Liver (tissue), 9 donors: Measurements from ENCODE around the gene HPN. TPM values are rescaled to one million over a fixed set of nuclear protein-coding genes. Genes with fewer than 3 reads are reported as not detected.
A peak's percentile ranks its signal among the peaks of the same experiment; 100 is the strongest.

Source experiments
- DNase-seq: peaks from one replicate; pipeline ENCODE4 v3.0.0-alpha.2; 2017; ENCODE audit warnings: low spot score
- H3K27ac ChIP-seq, 2 donors: one replicate each; pipeline ENCODE4 v1.7.0; 2013; ENCODE audit warnings: inconsistent platforms in 2 of 2, low read length in 2 of 2, control low read depth in 1 of 2, low read depth in 1 of 2, mild to moderate bottlenecking in 1 of 2
- H3K27me3 ChIP-seq, 4 donors: one replicate each; pipeline versions ENCODE4 v1.6.1 to v1.7.0; 2013; ENCODE audit warnings: low read length in 3 of 4, inconsistent platforms in 1 of 4, mild to moderate bottlenecking in 1 of 4, moderate library complexity in 1 of 4; ENCODE audit not compliant: control insufficient read depth in 4 of 4, insufficient read depth in 4 of 4
- H3K36me3 ChIP-seq, 4 donors: one replicate each; pipeline versions ENCODE4 v1.6.1 to v1.7.0; 2013; ENCODE audit warnings: low read length in 3 of 4, mild to moderate bottlenecking in 3 of 4, low read depth in 1 of 4, moderate library complexity in 1 of 4; ENCODE audit not compliant: control insufficient read depth in 4 of 4, insufficient read depth in 3 of 4
- H3K4me1 ChIP-seq, 4 donors: one replicate each; pipeline versions ENCODE4 v1.6.1 to v1.7.0; 2013; ENCODE audit warnings: low read length in 3 of 4, mild to moderate bottlenecking in 3 of 4, moderate library complexity in 1 of 4; ENCODE audit not compliant: control insufficient read depth in 4 of 4, insufficient read depth in 4 of 4
- H3K4me3 ChIP-seq, 3 donors: one replicate each; pipeline versions ENCODE4 v1.6.1 to v1.7.0; 2013; ENCODE audit warnings: low read length in 3 of 3, control low read depth in 1 of 3, low read depth in 1 of 3, mild to moderate bottlenecking in 1 of 3
- H3K9ac ChIP-seq, 2 donors: one replicate each; pipeline ENCODE4 v1.7.0; 2013; ENCODE audit warnings: low read length in 2 of 2, mild to moderate bottlenecking in 2 of 2, moderate library complexity in 2 of 2, control low read depth in 1 of 2, low read depth in 1 of 2
- H3K9me3 ChIP-seq, 4 donors: one replicate each; pipeline versions ENCODE4 v1.6.1 to v1.7.0; 2013; ENCODE audit warnings: low read length in 3 of 4; ENCODE audit not compliant: control insufficient read depth in 4 of 4
- GABPA ChIP-seq, 2 donors: IDR thresholded peaks in 1 of 2; conservative IDR thresholded peaks in 1 of 2; 2 replicates each; pipeline ENCODE4 v1.6.1; 2016; ENCODE audit warnings: antibody characterized with exemption in 2 of 2, mild to moderate bottlenecking in 1 of 2, moderate library complexity in 1 of 2
- JUND ChIP-seq, 2 donors: IDR thresholded peaks; 2 replicates each; pipeline ENCODE4 v1.6.1; 2016; ENCODE audit warnings: antibody characterized with exemption in 2 of 2
- NR2F2 ChIP-seq: IDR thresholded peaks from 2 replicates; pipeline ENCODE4 v1.6.1; 2016; ENCODE audit warnings: antibody characterized with exemption
- RAD21 ChIP-seq, 2 donors: IDR thresholded peaks; 2 replicates each; pipeline ENCODE4 v1.6.1; 2016; ENCODE audit warnings: antibody characterized with exemption in 2 of 2, mild to moderate bottlenecking in 2 of 2
- RXRA ChIP-seq, 2 donors: IDR thresholded peaks; 2 replicates each; pipeline ENCODE4 v1.6.1; 2017 to 2018; ENCODE audit warnings: antibody characterized with exemption in 2 of 2, mild to moderate bottlenecking in 1 of 2
- SP1 ChIP-seq: IDR thresholded peaks from 2 replicates; pipeline ENCODE4 v1.6.1; 2018; ENCODE audit warnings: antibody characterized with exemption, mild to moderate bottlenecking
- YY1 ChIP-seq: IDR thresholded peaks from 2 replicates; pipeline ENCODE4 v1.6.1; 2016; ENCODE audit warnings: antibody characterized with exemption, mild to moderate bottlenecking
- WGBS: extraction: QIAGEN DNeasy Blood & Tissue Kit; methylation state at CpG from one replicate; pipeline ENCODE4 v1.1.7; 2013; 5-methylcytosine and 5-hydroxymethylcytosine counted together
- polyA plus RNA-seq, 2 donors: library from polyadenylated mRNA; stranded (reverse) in 1 of 2; unstranded in 1 of 2; fragments of 200-250 nt in 1 of 2; fragments of >200 nt in 1 of 2; fragmentation: Nextera tagmentation in 1 of 2; extraction: Ambion mirVana in 1 of 2; gene quantifications; one replicate each; pipeline versions ENCODE4 v1.2.1 to v1.2.3, GENCODE V29; 2013 to 2015
- total RNA-seq, 2 donors: library from RNA; depleted of rRNA; stranded (reverse); fragments of >200 nt; gene quantifications; one replicate each; pipeline ENCODE4 v1.2.3, GENCODE V29; 2014
- TF ChIP-seq, protein P1 (sequence below): IDR thresholded peaks from 2 replicates; pipeline ENCODE4 v1.6.1; 2016; ENCODE audit warnings: antibody characterized with exemption, mild to moderate bottlenecking
- donor health status: healthy.
- donor health status: healthy.
- donor health status: healthy.
- donor health status: healthy.
- donor health status: healthy.

Gene HPN
- total and polyA plus RNA-seq, 4 donors: 130 to 535 (median 335) TPM

DNA sequence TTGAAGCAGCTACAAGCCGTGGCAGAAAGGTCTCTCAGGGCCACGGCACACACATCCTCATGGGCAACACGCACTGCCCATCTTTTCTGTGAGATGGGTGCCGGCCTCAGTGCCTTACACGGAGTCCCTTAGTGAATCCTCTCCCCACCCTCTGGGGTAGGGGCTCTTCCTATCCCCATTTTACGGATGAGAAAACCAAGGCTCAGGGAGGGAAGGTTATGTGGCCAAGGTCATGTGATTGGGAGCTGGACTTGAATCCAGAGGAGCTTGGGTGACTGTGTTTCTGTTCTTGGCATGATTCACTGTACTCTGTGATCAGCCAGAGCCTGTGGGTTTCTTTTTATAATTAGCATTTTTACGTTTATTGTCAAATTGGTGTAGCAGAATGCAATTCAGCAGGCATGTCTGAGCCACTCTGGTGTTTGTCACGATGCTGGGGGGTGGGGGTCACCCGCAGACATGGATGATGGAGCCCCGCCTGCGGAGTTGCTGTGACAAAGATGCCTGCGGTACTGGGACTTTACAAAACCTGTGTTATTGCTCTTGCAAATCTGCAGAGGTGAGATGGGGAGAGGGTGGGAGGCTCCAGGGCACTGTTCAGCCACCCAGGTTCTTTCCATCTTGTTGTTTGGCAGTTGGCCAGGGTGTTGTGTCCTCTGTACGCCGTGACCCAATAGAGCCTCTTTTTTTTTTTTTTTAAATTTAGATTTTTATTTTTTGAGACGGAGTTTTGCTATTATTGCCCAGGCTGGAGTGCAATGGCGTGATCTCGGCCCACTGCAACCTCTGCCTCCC is 6.7 kb upstream of the HPN start:
- H3K9ac ChIP-seq: no peak overlapping the region
- H3K27me3 ChIP-seq: no peaks in the 10 kb centered on the region
- no peak overlapping the region for H3K27ac ChIP-seq
- WGBS: 80% methylated on average over 17 of the region's 17 CpGs
- no peaks in the 10 kb centered on the region for H3K9me3 ChIP-seq
- peaks cover 6 to 32% (median 14%) of the 10 kb centered on the region in 4 donors for H3K4me1 ChIP-seq
- peak in 1 of 2 donors; percentile 4 for TF ChIP-seq RXRA (IDR thresholded peaks at IDR 0.05)
- no peak for TF ChIP-seq SP1
- no peak overlapping the region for H3K4me3 ChIP-seq
- H3K36me3 ChIP-seq: no peaks in the 10 kb centered on the region
- DNase-seq: no peak

- TF ChIP-seq JUND (IDR thresholded peaks at IDR 0.05) (no peak), GABPA (IDR thresholded peaks at IDR 0.05 in 1 of 2, conservative IDR thresholded peaks at IDR 0.05 in 1 of 2) (no peak), NR2F2 (peak; percentile 29), SP1 (peak; percentile 31), YY1 (no peak)
- TF ChIP-seq, protein P1, sequence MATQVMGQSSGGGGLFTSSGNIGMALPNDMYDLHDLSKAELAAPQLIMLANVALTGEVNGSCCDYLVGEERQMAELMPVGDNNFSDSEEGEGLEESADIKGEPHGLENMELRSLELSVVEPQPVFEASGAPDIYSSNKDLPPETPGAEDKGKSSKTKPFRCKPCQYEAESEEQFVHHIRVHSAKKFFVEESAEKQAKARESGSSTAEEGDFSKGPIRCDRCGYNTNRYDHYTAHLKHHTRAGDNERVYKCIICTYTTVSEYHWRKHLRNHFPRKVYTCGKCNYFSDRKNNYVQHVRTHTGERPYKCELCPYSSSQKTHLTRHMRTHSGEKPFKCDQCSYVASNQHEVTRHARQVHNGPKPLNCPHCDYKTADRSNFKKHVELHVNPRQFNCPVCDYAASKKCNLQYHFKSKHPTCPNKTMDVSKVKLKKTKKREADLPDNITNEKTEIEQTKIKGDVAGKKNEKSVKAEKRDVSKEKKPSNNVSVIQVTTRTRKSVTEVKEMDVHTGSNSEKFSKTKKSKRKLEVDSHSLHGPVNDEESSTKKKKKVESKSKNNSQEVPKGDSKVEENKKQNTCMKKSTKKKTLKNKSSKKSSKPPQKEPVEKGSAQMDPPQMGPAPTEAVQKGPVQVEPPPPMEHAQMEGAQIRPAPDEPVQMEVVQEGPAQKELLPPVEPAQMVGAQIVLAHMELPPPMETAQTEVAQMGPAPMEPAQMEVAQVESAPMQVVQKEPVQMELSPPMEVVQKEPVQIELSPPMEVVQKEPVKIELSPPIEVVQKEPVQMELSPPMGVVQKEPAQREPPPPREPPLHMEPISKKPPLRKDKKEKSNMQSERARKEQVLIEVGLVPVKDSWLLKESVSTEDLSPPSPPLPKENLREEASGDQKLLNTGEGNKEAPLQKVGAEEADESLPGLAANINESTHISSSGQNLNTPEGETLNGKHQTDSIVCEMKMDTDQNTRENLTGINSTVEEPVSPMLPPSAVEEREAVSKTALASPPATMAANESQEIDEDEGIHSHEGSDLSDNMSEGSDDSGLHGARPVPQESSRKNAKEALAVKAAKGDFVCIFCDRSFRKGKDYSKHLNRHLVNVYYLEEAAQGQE: no peak
- H3K4me1 ChIP-seq: peaks cover 9 to 46% (median 18%) of the 10 kb centered on the region in 4 donors
- H3K27ac ChIP-seq: peak overlapping the region in 1 of 2 donors; percentile 37
- 68% methylated on average over 13 of the region's 13 CpGs for WGBS
- H3K36me3 ChIP-seq: no peaks in the 10 kb centered on the region
- DNase-seq: no peak
- H3K4me3 ChIP-seq: no peak overlapping the region
- no peaks in the 10 kb centered on the region for H3K27me3 ChIP-seq
- H3K9me3 ChIP-seq: no peaks in the 10 kb centered on the region
- no peak overlapping the region for H3K9ac ChIP-seq
Measured at GRCh38 chr19:35037716-35038622, 3.6 kb upstream of the HPN start.

GRCh38 chr19:35038623-35039512 is 2.7 kb upstream of the HPN start:
- no peak for DNase-seq

More at GRCh38 chr19:35038623-35039512, 2.7 kb upstream of the HPN start:
- Histone ChIP-seq H3K9me3 (no peaks in the 10 kb centered on the region), H3K4me3 (no peak overlapping the region), H3K36me3 (no peaks in the 10 kb centered on the region), H3K4me1 (peaks cover 9 to 54% (median 21%) of the 10 kb centered on the region in 4 donors), H3K9ac (no peak overlapping the region), H3K27me3 (no peaks in the 10 kb centered on the region), H3K27ac (peak overlapping the region; percentile 10 to 26)
- WGBS: 73% methylated on average over 17 of the region's 17 CpGs
- TF ChIP-seq RAD21 (IDR thresholded peaks at IDR 0.05) (no peak), JUND (IDR thresholded peaks at IDR 0.05) (peak in 1 of 2 donors; percentile 5)
